ENCODE data around the gene SPATA1. TPM values are rescaled to one million over a fixed set of nuclear protein-coding genes. Genes with fewer than 3 reads are reported as not detected.

The SPATA1 gene
- total and polyA plus RNA-seq, 2 of the 8 experiments (the other 6 are each of a cell fraction or from before 2014, with no cell fraction given), result 0.51 to 1.1 TPM

DNA sequence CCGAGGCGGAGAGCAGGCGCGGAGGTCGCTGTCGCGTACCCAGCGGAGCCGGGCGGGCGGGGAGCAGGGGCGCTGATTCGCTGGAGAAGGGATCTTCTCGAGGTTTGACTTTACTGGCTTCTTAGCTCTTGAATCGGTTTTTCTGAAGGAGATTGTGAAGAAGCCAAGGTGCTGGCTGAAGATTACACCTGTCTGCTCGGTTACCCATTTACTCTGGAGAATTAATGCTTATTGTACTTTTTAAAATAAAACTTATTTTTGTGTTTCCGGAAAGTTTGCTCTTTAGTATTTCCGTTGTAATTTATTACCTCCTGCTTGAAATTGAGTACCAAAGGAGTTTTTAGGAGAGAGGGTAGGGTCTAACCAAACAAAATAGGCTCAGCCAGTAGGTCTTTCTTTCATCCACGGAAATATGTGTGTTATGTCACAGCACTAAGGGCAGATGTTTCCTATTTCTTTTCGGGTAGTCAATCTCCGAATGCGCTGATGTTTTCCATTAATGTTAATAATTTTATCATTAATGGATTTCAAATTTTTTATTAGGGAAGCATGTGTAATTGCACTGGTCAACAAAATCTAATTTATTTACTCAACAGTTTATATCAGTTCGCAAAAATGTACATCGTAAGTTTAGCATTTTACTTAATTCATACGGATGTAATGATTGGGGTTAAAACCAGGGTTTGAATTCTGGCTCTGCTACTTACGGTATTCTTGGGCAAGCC is 705 bp downstream of the SPATA1 start:
- Histone ChIP-seq H2BK20ac (ENCODE audit: low read length) (no peak overlapping the region), H3K36me3 (ENCODE audit: control insufficient read depth in 2 of 4, insufficient read depth in 4 of 4, low read length in 3 of 4) (no peaks in the 10 kb centered on the region), H3K27ac (ENCODE audit: low read depth, low read length) (0 out of 2 replicates have a peak overlapping the region, but pooled peaks have one; percentile 2), H2AFZ (ENCODE audit: low read length) (0 out of 2 replicates have a peak overlapping the region, but pooled peaks have one; percentile 51), H3K4ac (replicated peaks; ENCODE audit: insufficient read length, low read depth, low read length) (no peak overlapping the region), H3K14ac (ENCODE audit: insufficient read length) (no peak overlapping the region), H3K79me1 (ENCODE audit: low read depth, low read length) (peaks cover 2% of the 10 kb centered on the region; the same call in 1 of the 2 replicates), H3K23me2 (ENCODE audit: low read depth, low read length) (peaks cover 6% of the 10 kb centered on the region; the same call in 1 of the 2 replicates), H4K20me1 (replicated peaks in 1 of 2; ENCODE audit: control insufficient read depth in 1 of 2, insufficient read depth in 2 of 2, low read length in 2 of 2) (peaks cover 16 to 17% of the 10 kb centered on the region in 2 experiments), H3K56ac (replicated peaks; ENCODE audit: insufficient read length, low read depth, low read length) (no peak overlapping the region), H2BK15ac (ENCODE audit: low read length) (no peak overlapping the region), H2BK5ac (ENCODE audit: low read depth, low read length) (no peak overlapping the region), H3K4me2 (ENCODE audit: insufficient read depth in 1 of 2, low read depth in 2 of 2, low read length in 2 of 2) (peak overlapping the region; percentile 79 to 100), H3K9me3 (ENCODE audit: insufficient read depth in 2 of 2, low read depth in 1 of 2, low read length in 1 of 2) (no peaks in the 10 kb centered on the region), H4K5ac (ENCODE audit: insufficient read length, low read depth, low read length) (no peak overlapping the region), H3K9ac (replicated peaks in 1 of 4; ENCODE audit: extremely low read depth in 1 of 4, low read depth in 3 of 4, low read length in 3 of 4) (peak overlapping the region in 3 of 4 experiments; percentile 8 to 40 (median 24); a peak in 2 of 7 replicates), H4K8ac (ENCODE audit: extremely low read depth, insufficient read depth, low read length) (peak overlapping the region; percentile 81; the same call in 1 of the 2 replicates), H2BK12ac (ENCODE audit: low read depth, low read length) (no peak overlapping the region), H3K4me1 (replicated peaks in 1 of 4; ENCODE audit: control insufficient read depth in 3 of 4, insufficient read depth in 4 of 4, low read length in 3 of 4) (peaks cover 0 to 10% (median 4%) of the 10 kb centered on the region in 4 experiments; a peak in 6 of 7 replicates), H2BK120ac (replicated peaks; ENCODE audit: low read depth, low read length) (no peak overlapping the region), H3K23ac (ENCODE audit: insufficient read length) (no peak overlapping the region), H3K79me2 (ENCODE audit: control insufficient read depth in 1 of 2, insufficient read depth in 2 of 2, low read length in 2 of 2) (peaks cover 3 to 35% of the 10 kb centered on the region in 2 experiments; a peak in 2 of 4 replicates), H3K18ac (ENCODE audit: extremely low read depth, low read length) (no peak overlapping the region), H2AK5ac (ENCODE audit: low read depth, low read length) (no peak overlapping the region), H3K4me3 (ENCODE audit: extremely low read depth in 1 of 4, insufficient read depth in 2 of 4, low read depth in 3 of 4, low read length in 4 of 4) (peak overlapping the region; percentile 88 to 97 (median 92)), H4K91ac (replicated peaks; ENCODE audit: insufficient read length, low read length) (no peak overlapping the region), H3K27me3 (replicated peaks in 1 of 4; ENCODE audit: control insufficient read depth in 3 of 4, extremely low read depth in 1 of 4, insufficient read depth in 3 of 4, low read length in 3 of 4) (no peaks in the 10 kb centered on the region)
- FAIRE-seq (no peak), DNase-seq (ENCODE audit: low read depth in 1 of 2, low spot score in 2 of 2) (no peak)
- TF ChIP-seq MAX (IDR thresholded peaks at IDR 0.05) (no peak; the same call in 1 of the 2 replicates), CTBP2 (IDR thresholded peaks at IDR 0.05; ENCODE audit: borderline replicate concordance, insufficient read depth, insufficient read length, low read length) (peak; percentile 31)
- CTCF ChIA-PET (ENCODE audit: partially characterized antibody), result interaction anchor here (0.8 to 1.8 kb wide), 6 partner anchors 76 to 438 kb away, joined by 3 to 6 read pairs (median 4); no protein-coding TSS in a partner anchor
- POLR2A ChIA-PET (ENCODE audit: partially characterized antibody), result interaction anchor here (1.2 to 1.6 kb wide), 5 partner anchors 9 to 97 kb away, joined by 4 to 8 read pairs (median 5); partner anchors contain the start of gene CTBS
- WGBS, 2 experiments (ENCODE audit: extremely low coverage in 1 of 2, insufficient coverage in 1 of 2, insufficient read length in 1 of 2, insufficient replicate concordance in 2 of 2, low coverage in 1 of 2, low lambda C conversion rate in 2 of 2, missing lambda C conversion rate in 1 of 2), result 22% methylated on average over 24 of the region's 26 CpGs; no CpG with 5 or more reads in 1 of the 2 experiments
